HepG2 (cell line): ENCODE results near the gene LRRC10B. TPM values are rescaled to one million over a fixed set of nuclear protein-coding genes. Genes with fewer than 3 reads are reported as not detected.

Experiments used
- ARID2 ChIP-seq: sonication (generic); formaldehyde crosslinking; IDR thresholded peaks from 2 replicates; pipeline ENCODE4 v1.8.1; 2022; ENCODE audit warnings: mild to moderate bottlenecking, missing genetic modification reagents, borderline replicate concordance
- ASH2L ChIP-seq: fragments of 300-600, 200-600 bp; sonication (generic); IDR thresholded peaks from 2 replicates; pipeline ENCODE4 v1.7.0; 2017; ENCODE audit warnings: low read depth, mild to moderate bottlenecking, moderate library complexity, mixed read lengths, low read length; ENCODE audit not compliant: insufficient read length
- FOXC1 ChIP-seq: sonication (generic); formaldehyde crosslinking; IDR thresholded peaks from 2 replicates; pipeline ENCODE4 v1.8.0; 2022; ENCODE audit warnings: mild to moderate bottlenecking, missing genetic modification reagents, borderline replicate concordance
- FOXP1 ChIP-seq, 2 experiments: fragments of 450-650 bp in 1 of 2; IDR thresholded peaks; 2 replicates each; pipeline ENCODE4 v1.6.1; 2017 to 2018; ENCODE audit warnings: antibody characterized with exemption in 1 of 2
- NFATC3 ChIP-seq: sonication (generic); formaldehyde crosslinking; IDR thresholded peaks from 2 replicates; pipeline ENCODE4 v1.5.1; 2020; ENCODE audit warnings: mild to moderate bottlenecking, missing genetic modification reagents
- NFKB2 ChIP-seq: sonication (generic); formaldehyde crosslinking; IDR thresholded peaks from 2 replicates; pipeline ENCODE4 v1.4.0; 2020; ENCODE audit warnings: missing genetic modification reagents, borderline replicate concordance
- SMARCE1 ChIP-seq: fragments of 450-650 bp; IDR thresholded peaks from 2 replicates; pipeline ENCODE4 v1.6.1; 2017; ENCODE audit warnings: borderline replicate concordance
- SUZ12 ChIP-seq: fragments of 150-350 bp; IDR thresholded peaks from 2 replicates; pipeline ENCODE4 v1.6.1; 2014; ENCODE audit warnings: low read depth, low read length
- TCF7 ChIP-seq: sonication (generic); IDR thresholded peaks from 2 replicates; pipeline ENCODE4 v1.6.1; 2016; ENCODE audit warnings: antibody characterized with exemption, low read depth
- ZFP36L2 ChIP-seq: sonication (generic); formaldehyde crosslinking; IDR thresholded peaks from 2 replicates; pipeline ENCODE4 v1.4.0; 2020; ENCODE audit warnings: missing genetic modification reagents
- ZNF414 ChIP-seq: sonication (generic); formaldehyde crosslinking; IDR thresholded peaks from 2 replicates; pipeline ENCODE4 v1.5.0; 2020; ENCODE audit warnings: missing genetic modification reagents
- ZNF546 ChIP-seq: sonication (generic); formaldehyde crosslinking; conservative IDR thresholded peaks from 2 replicates; pipeline ENCODE4 v1.8.1; 2023; ENCODE audit warnings: mild to moderate bottlenecking, missing genetic modification reagents
- ZNF776 ChIP-seq: sonication (generic); formaldehyde crosslinking; IDR thresholded peaks from 2 replicates; pipeline ENCODE4 v1.4.0; 2020; ENCODE audit warnings: mild to moderate bottlenecking, missing genetic modification reagents
- ZNF839 ChIP-seq: sonication (generic); formaldehyde crosslinking; IDR thresholded peaks from 2 replicates; pipeline ENCODE4 v1.4.0; 2020; ENCODE audit warnings: missing genetic modification reagents, mild to moderate bottlenecking, borderline replicate concordance
- polyA plus RNA-seq, 8 experiments: library from polyadenylated mRNA; depleted of rRNA in 3 of 8; stranded (reverse) in 7 of 8; unstranded in 1 of 8; fragments of >200 nt; fragmentation: Illumina TruSeq in 4 of 8; extraction: Trizol in 4 of 8; gene quantifications; 2 replicates each; pipeline versions ENCODE4 v1.2.1 to v1.2.3, GENCODE V29; 2011 to 2016; ENCODE audit warnings: low read depth in 4 of 8, missing spikeins in 1 of 8, mixed read lengths in 1 of 8; ENCODE audit not compliant: insufficient read depth in 1 of 8
- total RNA-seq, 5 experiments: library from RNA; depleted of rRNA; stranded (reverse); fragments of >200 nt; fragmentation: Illumina TruSeq; extraction: Trizol; gene quantifications; 2 replicates each; pipeline ENCODE4 v1.2.3, GENCODE V29; 2016; ENCODE audit warnings: low read depth in 1 of 5
- TF ChIP-seq, protein P1 (sequence below): sonication (generic); formaldehyde crosslinking; IDR thresholded peaks from 2 replicates; pipeline ENCODE4 v1.4.0; 2020; ENCODE audit warnings: missing genetic modification reagents, low read depth, mild to moderate bottlenecking, borderline replicate concordance
- TF ChIP-seq, protein P2 (sequence below), 2 experiments: IDR thresholded peaks; 2 replicates each; pipeline ENCODE4 v1.6.1; 2011 to 2012; ENCODE audit warnings: low read length in 2 of 2, borderline replicate concordance in 1 of 2, low read depth in 1 of 2, mild to moderate bottlenecking in 1 of 2, moderate library complexity in 1 of 2
- TF ChIP-seq, protein P3 (sequence below): sonication (generic); formaldehyde crosslinking; IDR thresholded peaks from 2 replicates; pipeline ENCODE4 v1.4.0; 2020; ENCODE audit warnings: missing genetic modification reagents
- TF ChIP-seq, protein P4 (sequence below): sonication (generic); formaldehyde crosslinking; IDR thresholded peaks from 2 replicates; pipeline ENCODE4 v1.8.0; 2022; ENCODE audit warnings: missing genetic modification reagents, low read depth, mild to moderate bottlenecking, borderline replicate concordance

Gene LRRC10B
- total and polyA plus RNA-seq, 2 of the 13 experiments (the other 11 are each of a cell fraction or from before 2014, with no cell fraction given) = not detected

DNA sequence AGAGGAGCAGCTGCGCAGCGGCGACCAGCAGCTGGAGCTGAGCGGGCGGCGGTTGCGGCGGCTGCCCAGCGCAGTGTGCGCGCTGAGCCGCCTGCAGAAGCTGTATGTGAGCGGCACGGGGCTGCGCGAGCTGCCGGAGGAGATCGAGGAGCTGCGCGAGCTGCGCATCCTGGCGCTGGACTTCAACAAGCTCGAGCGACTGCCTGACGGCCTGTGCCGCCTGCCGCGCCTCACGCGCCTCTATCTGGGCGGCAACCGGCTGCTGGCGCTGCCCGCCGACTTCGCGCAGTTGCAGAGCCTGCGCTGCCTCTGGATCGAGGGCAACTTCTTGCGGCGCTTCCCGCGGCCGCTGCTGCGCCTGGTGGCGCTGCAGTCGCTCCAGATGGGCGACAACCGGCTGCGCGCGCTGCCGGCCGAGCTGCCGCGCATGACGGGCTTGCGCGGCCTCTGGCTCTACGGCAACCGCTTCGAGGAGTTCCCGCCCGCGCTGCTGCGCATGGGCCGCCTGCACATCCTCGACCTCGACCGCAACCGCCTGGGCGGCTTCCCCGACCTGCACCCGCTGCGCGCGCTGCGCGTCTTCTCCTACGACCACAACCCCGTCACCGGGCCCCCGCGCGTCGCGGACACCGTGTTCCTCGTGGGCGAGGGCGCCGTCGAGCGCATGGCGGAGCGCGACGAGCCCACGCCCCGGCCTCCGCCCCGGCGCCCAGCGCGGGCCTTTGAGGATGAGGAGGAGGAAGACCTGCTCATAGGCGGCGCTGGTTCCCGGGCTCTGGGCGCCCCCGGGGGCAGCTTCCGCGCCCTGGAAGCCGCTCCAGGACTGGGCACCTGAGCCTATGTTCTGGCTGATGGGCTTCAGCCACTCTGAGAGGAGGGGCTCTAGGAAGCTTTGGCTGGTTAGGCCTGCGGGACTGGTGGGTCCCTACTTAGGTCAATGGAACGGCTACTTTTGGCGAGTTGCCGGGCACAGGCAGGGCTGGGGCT is 787 bp downstream of the LRRC10B start (continued):
- TF ChIP-seq ZNF839 (CRISPR knock-in tag) (0 out of 2 replicates have a peak, but pooled peaks have one; percentile 35), ZNF414 (no peak), ZFP36L2 (CRISPR knock-in tag) (no peak), TCF7 (no peak), ASH2L (no peak), ZNF776 (no peak; the same call in 1 of the 2 replicates), ARID2 (CRISPR knock-in tag) (0 out of 2 replicates have a peak, but pooled peaks have one; percentile 41), FOXC1 (CRISPR knock-in tag) (peak; percentile 50; the same call in 1 of the 2 replicates), SUZ12 (no peak), ZNF546 (CRISPR knock-in tag) (0 out of 2 replicates have a peak, but pooled peaks have one; percentile 41), SMARCE1 (no peak), NFKB2 (CRISPR knock-in tag) (peak; percentile 49; the same call in 1 of the 2 replicates), FOXP1 (IDR thresholded peaks at IDR 0.05) (no peak), FOXP1 (CRISPR knock-in tag; IDR thresholded peaks at IDR 0.05) (no peak), NFATC3 (CRISPR knock-in tag) (no peak)
- TF ChIP-seq, protein P1, sequence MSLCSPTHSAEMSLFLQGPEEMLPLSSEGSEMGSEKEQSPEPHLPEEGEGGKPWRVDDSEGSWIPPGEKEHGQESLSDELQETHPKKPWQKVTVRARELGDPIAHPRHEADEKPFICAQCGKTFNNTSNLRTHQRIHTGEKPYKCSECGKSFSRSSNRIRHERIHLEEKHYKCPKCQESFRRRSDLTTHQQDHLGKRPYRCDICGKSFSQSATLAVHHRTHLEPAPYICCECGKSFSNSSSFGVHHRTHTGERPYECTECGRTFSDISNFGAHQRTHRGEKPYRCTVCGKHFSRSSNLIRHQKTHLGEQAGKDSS (CRISPR knock-in tag) = peak; percentile 29; the same call in 1 of the 2 replicates
- TF ChIP-seq, protein P2, sequence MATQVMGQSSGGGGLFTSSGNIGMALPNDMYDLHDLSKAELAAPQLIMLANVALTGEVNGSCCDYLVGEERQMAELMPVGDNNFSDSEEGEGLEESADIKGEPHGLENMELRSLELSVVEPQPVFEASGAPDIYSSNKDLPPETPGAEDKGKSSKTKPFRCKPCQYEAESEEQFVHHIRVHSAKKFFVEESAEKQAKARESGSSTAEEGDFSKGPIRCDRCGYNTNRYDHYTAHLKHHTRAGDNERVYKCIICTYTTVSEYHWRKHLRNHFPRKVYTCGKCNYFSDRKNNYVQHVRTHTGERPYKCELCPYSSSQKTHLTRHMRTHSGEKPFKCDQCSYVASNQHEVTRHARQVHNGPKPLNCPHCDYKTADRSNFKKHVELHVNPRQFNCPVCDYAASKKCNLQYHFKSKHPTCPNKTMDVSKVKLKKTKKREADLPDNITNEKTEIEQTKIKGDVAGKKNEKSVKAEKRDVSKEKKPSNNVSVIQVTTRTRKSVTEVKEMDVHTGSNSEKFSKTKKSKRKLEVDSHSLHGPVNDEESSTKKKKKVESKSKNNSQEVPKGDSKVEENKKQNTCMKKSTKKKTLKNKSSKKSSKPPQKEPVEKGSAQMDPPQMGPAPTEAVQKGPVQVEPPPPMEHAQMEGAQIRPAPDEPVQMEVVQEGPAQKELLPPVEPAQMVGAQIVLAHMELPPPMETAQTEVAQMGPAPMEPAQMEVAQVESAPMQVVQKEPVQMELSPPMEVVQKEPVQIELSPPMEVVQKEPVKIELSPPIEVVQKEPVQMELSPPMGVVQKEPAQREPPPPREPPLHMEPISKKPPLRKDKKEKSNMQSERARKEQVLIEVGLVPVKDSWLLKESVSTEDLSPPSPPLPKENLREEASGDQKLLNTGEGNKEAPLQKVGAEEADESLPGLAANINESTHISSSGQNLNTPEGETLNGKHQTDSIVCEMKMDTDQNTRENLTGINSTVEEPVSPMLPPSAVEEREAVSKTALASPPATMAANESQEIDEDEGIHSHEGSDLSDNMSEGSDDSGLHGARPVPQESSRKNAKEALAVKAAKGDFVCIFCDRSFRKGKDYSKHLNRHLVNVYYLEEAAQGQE (IDR thresholded peaks at IDR 0.05; ENCODE audit: borderline replicate concordance in 1 of 2, low read depth in 1 of 2, low read length in 2 of 2) = no peak
- TF ChIP-seq, protein P3, sequence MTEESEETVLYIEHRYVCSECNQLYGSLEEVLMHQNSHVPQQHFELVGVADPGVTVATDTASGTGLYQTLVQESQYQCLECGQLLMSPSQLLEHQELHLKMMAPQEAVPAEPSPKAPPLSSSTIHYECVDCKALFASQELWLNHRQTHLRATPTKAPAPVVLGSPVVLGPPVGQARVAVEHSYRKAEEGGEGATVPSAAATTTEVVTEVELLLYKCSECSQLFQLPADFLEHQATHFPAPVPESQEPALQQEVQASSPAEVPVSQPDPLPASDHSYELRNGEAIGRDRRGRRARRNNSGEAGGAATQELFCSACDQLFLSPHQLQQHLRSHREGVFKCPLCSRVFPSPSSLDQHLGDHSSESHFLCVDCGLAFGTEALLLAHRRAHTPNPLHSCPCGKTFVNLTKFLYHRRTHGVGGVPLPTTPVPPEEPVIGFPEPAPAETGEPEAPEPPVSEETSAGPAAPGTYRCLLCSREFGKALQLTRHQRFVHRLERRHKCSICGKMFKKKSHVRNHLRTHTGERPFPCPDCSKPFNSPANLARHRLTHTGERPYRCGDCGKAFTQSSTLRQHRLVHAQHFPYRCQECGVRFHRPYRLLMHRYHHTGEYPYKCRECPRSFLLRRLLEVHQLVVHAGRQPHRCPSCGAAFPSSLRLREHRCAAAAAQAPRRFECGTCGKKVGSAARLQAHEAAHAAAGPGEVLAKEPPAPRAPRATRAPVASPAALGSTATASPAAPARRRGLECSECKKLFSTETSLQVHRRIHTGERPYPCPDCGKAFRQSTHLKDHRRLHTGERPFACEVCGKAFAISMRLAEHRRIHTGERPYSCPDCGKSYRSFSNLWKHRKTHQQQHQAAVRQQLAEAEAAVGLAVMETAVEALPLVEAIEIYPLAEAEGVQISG (CRISPR knock-in tag) = no peak; the same call in 1 of the 2 replicates
- TF ChIP-seq, protein P4, sequence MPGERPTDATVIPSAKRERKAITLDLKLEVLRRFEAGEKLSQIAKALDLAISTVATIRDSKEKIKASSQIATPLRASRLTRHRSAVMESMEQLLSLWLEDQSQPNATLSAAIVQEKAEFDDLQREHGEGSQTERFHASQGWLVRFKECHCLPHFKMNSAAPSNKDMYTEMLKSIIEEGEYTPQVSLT = no peak
